Esophagus squamous epithelium (tissue), 4 donors: ENCODE data around the gene RAD51D.

Source experiments
- CTCF ChIP-seq, 6 experiments: fragments of 450-650 bp in 4 of 6; fragments of 200-600 bp in 2 of 6; sonication (generic) in 2 of 6; IDR thresholded peaks; one replicate each; pipeline ENCODE4 v1.5.1; 2016 to 2019; ENCODE audit warnings: antibody characterized with exemption in 6 of 6, mild to moderate bottlenecking in 4 of 6, moderate library complexity in 4 of 6
- POLR2A ChIP-seq, 4 donors: fragments of 450-650 bp; IDR thresholded peaks; one replicate each; pipeline ENCODE4 v1.6.1; 2017; ENCODE audit warnings: antibody characterized with exemption in 4 of 4, mild to moderate bottlenecking in 4 of 4, moderate library complexity in 3 of 4

GRCh38 chr17:35044181-35044580 lies 75.5 kb downstream of the RAD51D start:
- TF ChIP-seq POLR2A (IDR thresholded peaks at IDR 0.05) = no peak
- TF ChIP-seq CTCF (IDR thresholded peaks at IDR 0.05) = no peak
